SU-DHL-6 (cell line): ENCODE results near the gene SUMF1.

Experiments used
- H2AFZ ChIP-seq: fragments of 200-600 bp; sonication (generic); 2 replicates; pipeline ENCODE4 v1.6.1; 2014; ENCODE audit warnings: low read depth, mild to moderate bottlenecking, moderate library complexity, mixed read lengths, antibody characterized with exemption, low read length; ENCODE audit not compliant: severe bottlenecking
- H3F3A ChIP-seq: fragments of 200-600 bp; shearing (Covaris generic); 2 replicates; pipeline ENCODE4 v1.6.0; 2016; ENCODE audit warnings: antibody characterized with exemption, mild to moderate bottlenecking; ENCODE audit not compliant: insufficient read depth
- H3K27ac ChIP-seq: fragments of 200-600 bp; sonication (generic); 2 replicates; pipeline ENCODE4 v1.5.1; 2016; ENCODE audit warnings: low read depth, mild to moderate bottlenecking, low read length, moderate library complexity, mixed read lengths
- H3K27me3 ChIP-seq: fragments of 200-600 bp; sonication (generic), shearing (Covaris generic); 2 replicates; pipeline ENCODE4 v1.6.0; 2014; ENCODE audit warnings: mild to moderate bottlenecking, low read length
- H3K36me3 ChIP-seq: fragments of 200-600 bp; sonication (generic); 2 replicates; pipeline ENCODE4 v1.6.1; 2014; ENCODE audit warnings: mild to moderate bottlenecking, low read length, mixed read lengths
- H3K4me2 ChIP-seq: fragments of 300-600, 200-600 bp; shearing (Covaris generic), sonication (generic); 2 replicates; pipeline ENCODE4 v1.6.0; 2014; ENCODE audit warnings: low read length, low read depth, mild to moderate bottlenecking; ENCODE audit not compliant: poor library complexity, severe bottlenecking
- H3K4me3 ChIP-seq: fragments of 200-600 bp; sonication (generic); 2 replicates; pipeline ENCODE4 v1.5.1; 2014; ENCODE audit warnings: antibody characterized with exemption, low read length, mild to moderate bottlenecking, mixed read lengths; ENCODE audit not compliant: insufficient read depth, poor library complexity, severe bottlenecking
- H3K79me2 ChIP-seq: fragments of 200-600 bp; sonication (generic); 2 replicates; pipeline ENCODE4 v1.6.1; 2014; ENCODE audit warnings: mild to moderate bottlenecking, low read length, moderate library complexity; ENCODE audit not compliant: insufficient read depth
- H3K9ac ChIP-seq: fragments of 200-600 bp; sonication (generic); 2 replicates; pipeline ENCODE4 v1.7.0; 2014; ENCODE audit warnings: mild to moderate bottlenecking, low read length
- H3K9me2 ChIP-seq: fragments of 200-600 bp; sonication (generic); replicated peaks from 2 replicates; pipeline ENCODE4 v1.6.1; 2014; ENCODE audit warnings: low read length; ENCODE audit not compliant: insufficient read depth
- H3K9me3 ChIP-seq: fragments of 200-600 bp; sonication (generic); 2 replicates; pipeline ENCODE4 v1.6.1; 2014; ENCODE audit warnings: low read length, mixed read lengths; ENCODE audit not compliant: insufficient read depth
- H4K20me1 ChIP-seq: fragments of 200-600 bp; sonication (generic); 2 replicates; pipeline ENCODE4 v1.6.1; 2014; ENCODE audit warnings: low read depth, mild to moderate bottlenecking, antibody characterized with exemption, low read length, moderate library complexity, mixed read lengths
- CTCF ChIP-seq: fragments of 200-600 bp; sonication (generic); IDR thresholded peaks from one replicate; pipeline ENCODE4 v1.5.1; 2017; ENCODE audit warnings: antibody characterized with exemption, mild to moderate bottlenecking, low read length, moderate library complexity; ENCODE audit not compliant: insufficient read depth, poor library complexity, severe bottlenecking
- EZH2phosphoT487 ChIP-seq: fragments of 200-600 bp; sonication (generic), shearing (Covaris generic); conservative IDR thresholded peaks from 2 replicates; pipeline ENCODE4 v1.6.1; 2018; ENCODE audit warnings: mild to moderate bottlenecking, antibody characterized with exemption, low read length, moderate library complexity, mixed read lengths

SUMF1 gene

GRCh38 chr3:4476496-4476895 is 9.4 kb upstream of the SUMF1 start:
- no peak overlapping the region for H3K27ac ChIP-seq
- TF ChIP-seq EZH2phosphoT487, result no peak
- no peak for TF ChIP-seq CTCF
- no peaks in the 10 kb centered on the region for H3K79me2 ChIP-seq
- no peak overlapping the region for H2AFZ ChIP-seq
- 0 out of 2 replicates have a peak, but pooled peaks cover 7% of the 10 kb centered on the region for H3K9me3 ChIP-seq
- no peak overlapping the region for H3K9ac ChIP-seq
- no peaks in the 10 kb centered on the region for H3K27me3 ChIP-seq
- no peaks in the 10 kb centered on the region for H3K9me2 ChIP-seq
- H3K4me2 ChIP-seq, result no peak overlapping the region
- no peaks in the 10 kb centered on the region for H3F3A ChIP-seq
- H4K20me1 ChIP-seq, result no peaks in the 10 kb centered on the region
- H3K4me3 ChIP-seq, result no peak overlapping the region
- H3K36me3 ChIP-seq, result no peaks in the 10 kb centered on the region

GRCh38 chr3:4475804-4476203 is 8.7 kb upstream of the SUMF1 start:
- H3K9me2 ChIP-seq, result no peaks in the 10 kb centered on the region
- H3K4me2 ChIP-seq, result no peak overlapping the region
- peak overlapping the region; percentile 8; the same call in 1 of the 2 replicates for H3K27ac ChIP-seq
- H3K36me3 ChIP-seq, result no peaks in the 10 kb centered on the region
- H3K27me3 ChIP-seq, result no peaks in the 10 kb centered on the region
- TF ChIP-seq EZH2phosphoT487, result no peak
- TF ChIP-seq CTCF, result no peak
- 0 out of 2 replicates have a peak, but pooled peaks cover 7% of the 10 kb centered on the region for H3K9me3 ChIP-seq
- no peaks in the 10 kb centered on the region for H4K20me1 ChIP-seq
- H3K9ac ChIP-seq, result no peak overlapping the region
- no peaks in the 10 kb centered on the region for H3F3A ChIP-seq
- H3K4me3 ChIP-seq, result no peak overlapping the region
- H2AFZ ChIP-seq, result no peak overlapping the region
- H3K79me2 ChIP-seq, result no peaks in the 10 kb centered on the region

- Histone ChIP-seq H3K4me2 (no peak overlapping the region), H3K9me2 (no peaks in the 10 kb centered on the region), H3K9me3 (0 out of 2 replicates have a peak, but pooled peaks cover 7% of the 10 kb centered on the region), H3K36me3 (no peaks in the 10 kb centered on the region), H4K20me1 (no peaks in the 10 kb centered on the region), H3K4me3 (no peak overlapping the region), H3K27ac (peak overlapping the region; percentile 8; the same call in 1 of the 2 replicates), H3K27me3 (no peaks in the 10 kb centered on the region), H3F3A (no peaks in the 10 kb centered on the region), H2AFZ (peak overlapping the region; percentile 49), H3K9ac (no peak overlapping the region), H3K79me2 (no peaks in the 10 kb centered on the region)
- no peak for TF ChIP-seq EZH2phosphoT487
- no peak for TF ChIP-seq CTCF
These were observed 7.8 kb upstream of the SUMF1 start for GRCh38 chr3:4474683-4475490.
